Transverse colon (tissue), 4 donors: ENCODE data around the gene CBLC. TPM values are rescaled to one million over a fixed set of nuclear protein-coding genes. Genes with fewer than 3 reads are reported as not detected.

Experiments used
- DNase-seq: peaks from one replicate; pipeline ENCODE4 v3.0.0-alpha.2; 2019
- H3K27ac ChIP-seq, 4 donors: fragments of 200-600 bp; sonication (generic); 2 replicates each; pipeline ENCODE4 v1.5.1; 2016 to 2018; ENCODE audit warnings: inconsistent platforms in 4 of 4
- H3K27me3 ChIP-seq: fragments of 200-600 bp; sonication (generic); 2 replicates; pipeline ENCODE4 v1.5.1; 2017; ENCODE audit warnings: inconsistent platforms
- H3K36me3 ChIP-seq, 4 donors: fragments of 200-600 bp; sonication (generic); 2 replicates each; pipeline ENCODE4 v1.5.1; 2017 to 2019; ENCODE audit warnings: inconsistent platforms in 4 of 4
- H3K4me1 ChIP-seq, 4 donors: fragments of 200-600 bp; sonication (generic); 2 replicates each; pipeline ENCODE4 v1.5.1; 2017 to 2020; ENCODE audit warnings: inconsistent platforms in 4 of 4
- H3K4me3 ChIP-seq, 4 donors: fragments of 200-600 bp; sonication (generic); 1 replicate in 1 of 4; 2 replicates in 3 of 4; pipeline versions ENCODE4 v1.5.1 to v1.6.1; 2017 to 2019; ENCODE audit warnings: inconsistent platforms in 4 of 4
- H3K9me3 ChIP-seq, 2 donors: fragments of 200-600 bp; sonication (generic); 2 replicates each; pipeline ENCODE4 v1.5.1; 2017 to 2019; ENCODE audit warnings: inconsistent platforms in 2 of 2
- EP300 ChIP-seq: sonication (generic); formaldehyde crosslinking; IDR thresholded peaks from one replicate; pipeline ENCODE4 v1.6.1; 2017; ENCODE audit warnings: antibody characterized with exemption, low read depth
- POLR2A ChIP-seq: fragments of 450-650 bp; IDR thresholded peaks from one replicate; pipeline ENCODE4 v1.6.1; 2016; ENCODE audit warnings: antibody characterized with exemption, mild to moderate bottlenecking, moderate library complexity
- POLR2AphosphoS5 ChIP-seq, 3 donors: sonication (generic); formaldehyde crosslinking; IDR thresholded peaks; one replicate each; pipeline ENCODE4 v1.6.1; 2016; ENCODE audit warnings: antibody characterized with exemption in 3 of 3
- WGBS, 2 donors: methylation state at CpG; one replicate each; pipeline ENCODE4 v1.1.5; 2018; ENCODE audit warnings: low coverage in 1 of 2; 5-methylcytosine and 5-hydroxymethylcytosine counted together
- in situ Hi-C, 4 donors: fragments of 200-750 bp; cut with MboI; loops; one replicate each; pipeline versions ENCODE4 v1.15.0 to v1.15.1; 2017; ENCODE audit warnings: low sequenced_read_pairs in 3 of 4, low pct_ligation_motif_present in 1 of 4, low pct_unique_long_range_greater_than_20kb in 1 of 4
- intact Hi-C: fragments of 100-400 bp; cut with DNase I; formaldehyde crosslinking; loops from one replicate; pipeline ENCODE4 v1.15.1; 2023; ENCODE audit warnings: low total_unique reads
- total RNA-seq, 4 donors: library from RNA; depleted of rRNA; stranded (reverse); fragments of >200 nt; gene quantifications; one replicate each; pipeline ENCODE4 v1.1.0, GENCODE V29; 2016
- TF ChIP-seq, protein P1 (sequence below), 5 experiments: fragments of 200-600 bp in 3 of 5; fragments of 450-650 bp in 2 of 5; sonication (generic) in 3 of 5; IDR thresholded peaks; 1 replicate in 2 of 5; 2 replicates in 3 of 5; pipeline ENCODE4 v1.5.1; 2016 to 2017; ENCODE audit warnings: antibody characterized with exemption in 5 of 5, inconsistent platforms in 3 of 5, mild to moderate bottlenecking in 2 of 5, moderate library complexity in 1 of 5

CBLC gene
- total RNA-seq, 4 donors from 2014 or later: 96.1 to 210 (median 145) TPM

DNA sequence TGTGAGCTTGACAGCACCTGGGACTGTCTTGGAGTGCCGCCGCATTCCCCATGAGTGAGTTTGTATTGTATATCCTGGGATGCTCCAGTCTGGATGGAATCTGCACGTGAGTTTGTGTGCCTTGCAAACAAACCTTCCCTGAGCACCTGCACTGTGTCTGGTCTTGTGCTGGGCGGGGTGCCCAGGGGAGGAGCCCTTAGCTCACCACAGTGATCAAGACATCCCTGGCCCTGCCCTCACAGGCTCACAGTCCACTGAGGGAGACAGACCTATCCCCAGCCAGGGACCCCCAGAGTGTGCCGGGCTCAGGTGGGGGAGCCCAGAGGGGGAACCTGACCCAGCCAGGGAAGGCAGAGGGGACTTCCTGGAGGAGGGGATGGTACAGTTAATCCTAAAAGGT is 29.5 kb downstream of the CBLC start:
- H3K4me1 ChIP-seq: peaks cover 15 to 26% (median 22%) of the 10 kb centered on the region in 4 donors
- DNase-seq: peak; percentile 72
- H3K27ac ChIP-seq: peak overlapping the region in 2 of 4 donors; percentile 35 to 44
- in situ Hi-C loops (no loop called here), intact Hi-C loops (no loop called here)
- H3K4me3 ChIP-seq: no peak overlapping the region
- WGBS, 2 donors: 55% methylated on average over 5 of the region's 5 CpGs; no CpG with 5 or more reads in 1 of the 2 donors
- peak in 1 of 3 donors; percentile 17 for TF ChIP-seq POLR2AphosphoS5 (IDR thresholded peaks at IDR 0.05)
- TF ChIP-seq, protein P1, sequence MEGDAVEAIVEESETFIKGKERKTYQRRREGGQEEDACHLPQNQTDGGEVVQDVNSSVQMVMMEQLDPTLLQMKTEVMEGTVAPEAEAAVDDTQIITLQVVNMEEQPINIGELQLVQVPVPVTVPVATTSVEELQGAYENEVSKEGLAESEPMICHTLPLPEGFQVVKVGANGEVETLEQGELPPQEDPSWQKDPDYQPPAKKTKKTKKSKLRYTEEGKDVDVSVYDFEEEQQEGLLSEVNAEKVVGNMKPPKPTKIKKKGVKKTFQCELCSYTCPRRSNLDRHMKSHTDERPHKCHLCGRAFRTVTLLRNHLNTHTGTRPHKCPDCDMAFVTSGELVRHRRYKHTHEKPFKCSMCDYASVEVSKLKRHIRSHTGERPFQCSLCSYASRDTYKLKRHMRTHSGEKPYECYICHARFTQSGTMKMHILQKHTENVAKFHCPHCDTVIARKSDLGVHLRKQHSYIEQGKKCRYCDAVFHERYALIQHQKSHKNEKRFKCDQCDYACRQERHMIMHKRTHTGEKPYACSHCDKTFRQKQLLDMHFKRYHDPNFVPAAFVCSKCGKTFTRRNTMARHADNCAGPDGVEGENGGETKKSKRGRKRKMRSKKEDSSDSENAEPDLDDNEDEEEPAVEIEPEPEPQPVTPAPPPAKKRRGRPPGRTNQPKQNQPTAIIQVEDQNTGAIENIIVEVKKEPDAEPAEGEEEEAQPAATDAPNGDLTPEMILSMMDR (IDR thresholded peaks at IDR 0.05): no peak
- TF ChIP-seq POLR2A: no peak
- TF ChIP-seq EP300: no peak
- H3K36me3 ChIP-seq: no peaks in the 10 kb centered on the region
- peaks cover 3% of the 10 kb centered on the region for H3K27me3 ChIP-seq
- no peaks in the 10 kb centered on the region for H3K9me3 ChIP-seq

DNA sequence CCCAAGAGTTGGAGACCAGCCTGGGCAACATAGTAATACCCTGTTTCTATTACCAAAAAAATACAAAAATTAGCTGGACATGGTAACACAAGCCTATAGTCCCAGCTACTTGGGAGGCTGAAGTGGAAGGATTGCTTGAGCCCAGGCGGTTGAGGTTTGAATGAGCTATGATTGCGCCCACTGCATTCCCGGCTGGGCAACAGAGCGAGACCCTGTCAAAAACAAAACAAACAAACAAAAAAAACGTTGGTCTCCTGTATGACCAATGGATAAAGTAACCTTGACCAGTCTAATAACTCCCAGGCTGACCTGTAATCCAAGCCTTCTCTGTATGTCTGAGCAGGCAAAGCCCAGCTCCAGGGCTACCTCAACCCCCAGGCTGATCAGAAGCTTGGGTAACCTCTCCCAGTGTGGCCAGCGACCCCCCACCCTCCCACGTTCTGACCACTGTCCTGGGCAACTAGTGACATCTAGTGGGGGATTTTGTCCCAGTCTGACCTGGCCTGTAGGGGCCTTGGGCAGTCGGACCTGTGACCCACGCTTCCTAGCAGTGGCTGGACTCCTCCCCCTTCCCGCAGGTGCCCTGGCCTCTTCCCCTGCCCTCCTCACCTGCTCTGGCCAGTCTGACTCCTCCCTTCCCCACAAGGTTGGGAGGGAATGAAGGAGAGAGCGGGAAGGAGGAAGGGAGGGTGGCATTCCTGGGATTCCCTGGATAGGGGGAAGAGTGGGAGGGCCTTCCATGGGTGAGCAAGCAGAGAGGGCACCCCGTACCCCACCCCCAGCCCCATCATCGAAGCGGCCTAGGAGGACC is 30.2 kb downstream of the CBLC start:
- 23 to 30% methylated on average over 2 to 13 of the region's 14 CpGs for WGBS, 2 donors
- no peaks in the 10 kb centered on the region for H3K9me3 ChIP-seq
- TF ChIP-seq POLR2AphosphoS5 (IDR thresholded peaks at IDR 0.05) (no peak), POLR2A (no peak), EP300 (no peak)
- TF ChIP-seq, protein P1 (IDR thresholded peaks at IDR 0.05): peak in 1 of 5 experiments; percentile 18
- peak overlapping the region in 3 of 4 donors; percentile 44 to 64 (median 56) for H3K27ac ChIP-seq
- peaks cover 3% of the 10 kb centered on the region for H3K27me3 ChIP-seq
- intact Hi-C loops: no loop called here
- DNase-seq: peak; percentile 40
- H3K4me1 ChIP-seq: peaks cover 15 to 26% (median 22%) of the 10 kb centered on the region in 4 donors
- no peaks in the 10 kb centered on the region for H3K36me3 ChIP-seq
- no peak overlapping the region for H3K4me3 ChIP-seq
- in situ Hi-C loops: no loop called here

DNA sequence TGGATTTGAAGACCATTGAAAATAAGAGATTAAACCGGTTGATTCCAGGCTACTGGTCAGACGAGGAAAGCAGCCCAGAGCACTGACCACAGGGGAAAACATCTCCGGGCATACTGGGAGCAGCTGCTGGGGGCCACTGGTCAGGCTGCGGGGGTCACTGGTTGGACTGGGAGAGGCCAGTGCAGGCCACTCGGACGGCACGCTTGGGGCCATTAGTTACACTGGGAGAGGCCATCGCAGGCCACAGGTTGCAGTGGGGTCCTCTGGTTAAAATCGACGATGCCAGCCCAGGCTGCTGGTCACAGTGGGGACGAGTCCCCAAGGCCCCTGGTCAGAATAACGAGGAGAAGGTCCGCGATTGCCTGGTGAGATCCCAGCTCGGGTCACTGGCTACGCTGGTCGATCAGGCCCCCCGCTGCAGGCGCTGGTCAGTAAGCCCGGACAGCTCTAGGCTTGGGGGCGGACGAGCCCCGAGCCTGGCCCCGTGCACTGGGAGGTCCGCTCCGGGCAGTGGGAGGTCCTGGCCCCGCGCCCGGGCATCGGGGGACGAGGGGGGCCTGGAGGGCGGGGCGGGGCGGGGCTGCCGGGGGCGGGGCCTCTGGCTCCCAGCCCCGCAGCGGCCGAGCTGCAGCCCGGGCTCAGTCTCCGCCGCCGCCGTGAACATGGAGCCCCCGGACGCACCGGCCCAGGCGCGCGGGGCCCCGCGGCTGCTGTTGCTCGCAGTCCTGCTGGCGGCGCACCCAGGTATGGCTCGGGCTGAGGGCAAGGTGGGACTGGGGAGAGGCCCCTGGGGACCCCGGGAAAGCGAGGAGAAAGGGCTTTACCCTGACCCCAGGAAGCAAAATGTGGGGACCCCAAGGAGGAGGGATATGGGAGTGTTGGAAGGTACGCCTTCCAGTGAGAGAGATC is 31.0 kb downstream of the CBLC start, which contains the start of gene BCAM:
BCAM (plus strand) TSS at position 641 of the 909 bp plus-strand sequence; CDS start at position 663, 22 bp downstream.
- no peaks in the 10 kb centered on the region for H3K36me3 ChIP-seq
- TF ChIP-seq EP300 (no peak), POLR2AphosphoS5 (IDR thresholded peaks at IDR 0.05) (peak in 2 of 3 donors; percentile 12 to 37)
- peak within 1 kb of the TSS; percentile 39 to 64 (median 50) for H3K27ac ChIP-seq
- peak; percentile 70 for DNase-seq
- peaks cover 3% of the 10 kb centered on the region for H3K27me3 ChIP-seq
- H3K9me3 ChIP-seq: no peaks in the 10 kb centered on the region
- in situ Hi-C loops (no loop called here), intact Hi-C loops (no loop called here)
- H3K4me3 ChIP-seq: peak within 1 kb of the TSS; percentile 17 to 58 (median 39)
- 3% methylated on average over 42 of the region's 59 CpGs; no CpG with 5 or more reads in 1 of the 2 donors for WGBS, 2 donors
- H3K4me1 ChIP-seq: peaks cover 15 to 26% (median 22%) of the 10 kb centered on the region in 4 donors

DNA sequence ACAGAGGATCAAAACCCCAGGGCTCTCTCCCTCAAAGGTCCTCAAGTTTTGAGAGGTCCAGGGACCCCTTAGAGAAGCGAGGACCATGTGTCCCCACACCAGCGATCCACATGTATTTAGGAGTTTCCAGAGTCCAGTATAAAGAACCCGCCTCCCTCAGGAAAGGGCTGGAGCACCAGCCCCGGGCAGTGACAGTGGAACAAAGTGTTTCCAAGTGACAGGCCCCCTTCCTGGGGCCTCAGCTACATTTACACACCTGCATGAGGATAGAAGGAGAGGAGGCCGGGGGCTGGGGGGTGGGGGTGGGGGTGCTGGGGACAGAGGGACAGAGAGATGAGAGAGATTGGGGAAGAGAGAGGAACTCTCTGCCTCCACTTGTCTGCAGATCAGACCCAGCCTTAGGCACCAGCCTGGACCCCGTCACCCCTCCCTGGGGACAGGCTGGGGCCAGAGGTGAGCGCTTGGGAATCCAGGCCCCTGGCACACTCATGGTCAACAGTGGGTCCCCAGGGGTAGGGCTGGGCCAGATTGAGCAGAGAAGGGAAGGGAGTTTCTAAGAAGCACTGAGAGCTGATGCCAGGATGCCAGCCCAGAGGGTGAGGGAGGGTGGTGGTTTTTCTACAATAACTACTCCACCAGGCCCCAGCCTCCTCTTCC is 32.0 kb downstream of the CBLC start:
- H3K4me3 ChIP-seq: peak overlapping the region; percentile 17 to 58 (median 39)
- H3K27ac ChIP-seq: peak overlapping the region; percentile 39 to 64 (median 50)
- peaks cover 15 to 26% (median 22%) of the 10 kb centered on the region in 4 donors for H3K4me1 ChIP-seq
- no peaks in the 10 kb centered on the region for H3K9me3 ChIP-seq
- no peaks in the 10 kb centered on the region for H3K36me3 ChIP-seq
- 47% methylated on average over 6 of the region's 7 CpGs; no CpG with 5 or more reads in 1 of the 2 donors for WGBS, 2 donors
- peaks cover 3% of the 10 kb centered on the region for H3K27me3 ChIP-seq
- in situ Hi-C loops: no loop called here
- intact Hi-C loops: no loop called here
- no peak for DNase-seq
- TF ChIP-seq, protein P1 (IDR thresholded peaks at IDR 0.05): no peak
